HG02588 (cell line): ENCODE data around the gene IL16.

Source experiments
- ATAC-seq: cut with Tn5 transposase; IDR thresholded peaks from one replicate; pipeline ENCODE4 v1.9.1; 2021; ENCODE audit warnings: mild to moderate bottlenecking, moderate library complexity; ENCODE audit not compliant: unreplicated experiment

IL16 gene

DNA sequence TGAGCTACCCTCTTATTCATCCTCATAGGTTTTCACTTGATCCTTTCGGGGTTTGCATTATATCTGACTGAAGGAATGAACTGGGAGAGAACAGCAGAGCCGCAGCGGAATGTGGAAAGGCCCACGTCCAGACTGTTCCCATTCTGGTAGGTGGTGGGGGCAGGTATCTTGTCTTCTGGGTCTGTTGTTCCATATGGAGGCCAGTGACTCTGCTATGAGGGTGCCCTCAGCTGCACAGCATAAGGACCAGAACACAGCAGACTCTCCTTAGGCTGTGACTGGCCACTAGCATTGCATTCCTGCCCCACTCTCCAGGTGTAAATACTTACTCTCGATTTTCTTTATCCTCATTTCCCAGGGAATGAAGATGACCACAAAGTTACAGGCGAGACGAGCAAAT is 165.2 kb downstream of the IL16 start:
- ATAC-seq, result no peak

- no peak for ATAC-seq
Observed at GRCh38 chr15:81362790-81363189, 166.1 kb downstream of the IL16 start.

GRCh38 chr15:81363276-81363675 is 166.6 kb downstream of the IL16 start:
- ATAC-seq, result no peak
